ENCODE measurements around the gene POMT1. TPM values are rescaled to one million over a fixed set of nuclear protein-coding genes. Genes with fewer than 3 reads are reported as not detected.

POMT1 gene
- total RNA-seq, 3 donors from 2014 or later (not counting 1 experiment from before 2014, with no cell fraction given), result 35.5 to 38.8 (median 36.3) TPM

DNA sequence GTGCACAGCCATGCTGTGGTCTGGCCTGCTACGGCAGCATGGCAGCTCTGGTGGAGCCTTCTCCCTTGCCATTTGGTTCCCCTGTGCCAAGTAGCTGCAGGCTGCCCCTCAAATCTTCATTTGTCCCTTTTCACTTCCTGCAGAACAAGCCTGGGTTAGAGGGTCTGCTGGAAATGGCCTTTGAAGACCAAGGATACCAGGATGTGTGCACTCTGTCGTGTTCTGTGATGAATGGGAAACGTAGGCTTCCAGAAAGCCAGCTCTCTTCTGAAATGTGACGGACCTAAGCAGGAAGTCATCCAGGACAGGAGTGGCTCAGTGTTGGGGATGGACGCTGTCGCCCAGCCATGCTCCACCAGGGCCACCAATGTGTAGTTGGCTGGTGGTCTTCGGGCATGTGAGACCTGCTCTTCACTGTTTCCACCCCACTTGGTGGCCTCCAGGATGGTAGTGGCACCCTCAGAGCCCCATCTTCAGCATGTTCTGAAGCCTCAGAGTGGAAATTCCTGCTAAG is 3.4 kb upstream of the POMT1 start:
- H3K4me1 Mint-ChIP-seq, result peaks cover 40 to 44% of the 10 kb centered on the region in 2 donors
- no peak for ATAC-seq
- peak in 1 of 2 donors; percentile 27 for DNase-seq
- H3K36me3 ChIP-seq (ENCODE audit: control insufficient read depth, insufficient read depth, low read length), result peaks cover 45% of the 10 kb centered on the region
- intact Hi-C loops (cut with micrococcal nuclease), result no loop called here
- H3K4me3 Mint-ChIP-seq, result peak overlapping the region; percentile 10
- no peaks in the 10 kb centered on the region for H3K9me3 ChIP-seq (ENCODE audit: control insufficient read depth, insufficient read depth, low read length)
- H3K27ac ChIP-seq (ENCODE audit: low read length), result no peak overlapping the region
- no peaks in the 10 kb centered on the region for H3K9me3 Mint-ChIP-seq
- H3K27me3 Mint-ChIP-seq (ENCODE audit: low read depth in 2 of 2), result no peaks in the 10 kb centered on the region
- whole genome bisulfite sequencing (ENCODE audit: insufficient coverage), result 87% methylated on average over 7 of the region's 7 CpGs
- no peak overlapping the region for H3K4me3 ChIP-seq (ENCODE audit: low read length)
- TF ChIP-seq, protein P1, sequence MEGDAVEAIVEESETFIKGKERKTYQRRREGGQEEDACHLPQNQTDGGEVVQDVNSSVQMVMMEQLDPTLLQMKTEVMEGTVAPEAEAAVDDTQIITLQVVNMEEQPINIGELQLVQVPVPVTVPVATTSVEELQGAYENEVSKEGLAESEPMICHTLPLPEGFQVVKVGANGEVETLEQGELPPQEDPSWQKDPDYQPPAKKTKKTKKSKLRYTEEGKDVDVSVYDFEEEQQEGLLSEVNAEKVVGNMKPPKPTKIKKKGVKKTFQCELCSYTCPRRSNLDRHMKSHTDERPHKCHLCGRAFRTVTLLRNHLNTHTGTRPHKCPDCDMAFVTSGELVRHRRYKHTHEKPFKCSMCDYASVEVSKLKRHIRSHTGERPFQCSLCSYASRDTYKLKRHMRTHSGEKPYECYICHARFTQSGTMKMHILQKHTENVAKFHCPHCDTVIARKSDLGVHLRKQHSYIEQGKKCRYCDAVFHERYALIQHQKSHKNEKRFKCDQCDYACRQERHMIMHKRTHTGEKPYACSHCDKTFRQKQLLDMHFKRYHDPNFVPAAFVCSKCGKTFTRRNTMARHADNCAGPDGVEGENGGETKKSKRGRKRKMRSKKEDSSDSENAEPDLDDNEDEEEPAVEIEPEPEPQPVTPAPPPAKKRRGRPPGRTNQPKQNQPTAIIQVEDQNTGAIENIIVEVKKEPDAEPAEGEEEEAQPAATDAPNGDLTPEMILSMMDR (IDR thresholded peaks at IDR 0.05), result no peak
- H3K27me3 ChIP-seq (ENCODE audit: control insufficient read depth, insufficient read depth, low read length), result no peaks in the 10 kb centered on the region
- peaks cover 47% of the 10 kb centered on the region for H3K4me1 ChIP-seq (ENCODE audit: control insufficient read depth, insufficient read depth, low read length)
- no peaks in the 10 kb centered on the region for H3K36me3 Mint-ChIP-seq
- peak overlapping the region; percentile 79 to 81 for H3K27ac Mint-ChIP-seq

DNA sequence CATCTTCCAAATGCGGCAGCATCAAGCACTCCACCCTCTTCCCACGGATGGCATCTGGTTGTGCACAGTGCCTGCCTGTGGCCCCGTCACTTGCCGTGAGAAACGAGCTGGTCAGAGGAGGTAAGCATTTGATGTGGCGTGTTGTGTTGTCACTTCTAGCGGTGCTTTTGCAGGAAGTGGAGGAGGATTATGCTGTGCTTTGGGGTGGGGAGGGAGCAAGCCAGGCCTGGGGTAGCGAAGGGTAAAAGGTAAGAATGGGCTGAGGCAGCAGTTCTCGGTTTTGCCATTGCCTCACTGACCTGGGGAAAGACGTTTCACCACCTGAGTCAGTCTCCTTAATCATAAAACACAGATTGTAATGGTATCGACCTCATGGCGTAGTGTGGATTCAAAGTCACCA is 2.3 kb upstream of the POMT1 start:
- H3K4me1 Mint-ChIP-seq, result peaks cover 43 to 50% of the 10 kb centered on the region in 2 donors
- H3K27me3 Mint-ChIP-seq (ENCODE audit: low read depth in 2 of 2), result no peaks in the 10 kb centered on the region
- H3K9me3 Mint-ChIP-seq, result no peaks in the 10 kb centered on the region
- peaks cover 48% of the 10 kb centered on the region for H3K4me1 ChIP-seq (ENCODE audit: control insufficient read depth, insufficient read depth, low read length)
- H3K27ac Mint-ChIP-seq, result peak overlapping the region; percentile 79 to 81
- peak overlapping the region; percentile 57 for H3K4me3 Mint-ChIP-seq
- H3K9me3 ChIP-seq (ENCODE audit: control insufficient read depth, insufficient read depth, low read length), result no peaks in the 10 kb centered on the region
- peaks cover 35% of the 10 kb centered on the region for H3K36me3 ChIP-seq (ENCODE audit: control insufficient read depth, insufficient read depth, low read length)
- no peaks in the 10 kb centered on the region for H3K27me3 ChIP-seq (ENCODE audit: control insufficient read depth, insufficient read depth, low read length)
- ATAC-seq, result peak; percentile 49 to 65 (median 57)
- TF ChIP-seq, protein P1 (IDR thresholded peaks at IDR 0.05), result no peak
- H3K27ac ChIP-seq (ENCODE audit: low read length), result peak overlapping the region; percentile 51
- intact Hi-C loops (cut with micrococcal nuclease), result loop anchor here (5.0 kb wide), 1 partner anchor 237 kb away; no protein-coding TSS in a partner anchor
- H3K36me3 Mint-ChIP-seq, result no peaks in the 10 kb centered on the region
- 29% methylated on average over 12 of the region's 12 CpGs for WGBS (ENCODE audit: insufficient coverage)
- DNase-seq, result peak in 1 of 2 donors; percentile 93
- H3K4me3 ChIP-seq (ENCODE audit: low read length), result no peak overlapping the region

DNA sequence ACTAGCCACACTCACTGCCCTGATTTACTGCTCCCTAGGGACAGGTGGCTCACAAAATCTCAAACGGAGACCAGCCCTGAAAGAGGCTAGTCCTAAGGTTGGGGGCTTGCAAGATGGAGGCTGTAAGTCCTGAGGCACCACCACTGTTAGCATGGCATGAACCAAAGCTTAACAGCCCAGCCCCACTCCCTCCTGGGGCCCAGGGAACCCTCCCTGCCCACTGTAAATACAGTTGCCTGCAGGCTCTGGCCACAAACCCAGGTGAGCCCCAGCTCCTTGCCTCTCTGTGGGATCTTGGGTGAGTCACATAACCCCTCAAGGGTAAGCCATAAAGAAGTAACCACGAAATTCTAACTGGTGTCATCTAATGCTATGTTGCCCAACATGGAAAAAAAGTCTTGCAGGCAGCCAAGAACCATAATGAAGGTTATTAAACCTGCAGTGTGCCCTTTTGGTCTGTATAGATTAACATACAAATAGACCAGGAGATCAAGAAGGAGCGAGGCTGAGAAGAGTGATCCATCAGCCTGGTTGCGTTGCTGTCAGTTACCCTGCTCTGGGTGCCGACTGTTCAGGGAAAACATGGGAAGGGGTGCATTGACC is 1.7 kb upstream of the POMT1 start:
- WGBS (ENCODE audit: insufficient coverage), result 67% methylated on average over 5 of the region's 5 CpGs
- peaks cover 28% of the 10 kb centered on the region for H3K36me3 ChIP-seq (ENCODE audit: control insufficient read depth, insufficient read depth, low read length)
- no peak overlapping the region for H3K4me3 ChIP-seq (ENCODE audit: low read length)
- Mint-ChIP-seq H3K9me3 (no peaks in the 10 kb centered on the region), H3K27ac (peak overlapping the region; percentile 79 to 81), H3K27me3 (ENCODE audit: low read depth in 2 of 2) (no peaks in the 10 kb centered on the region), H3K4me1 (peaks cover 43 to 50% of the 10 kb centered on the region in 2 donors), H3K4me3 (peak overlapping the region; percentile 80), H3K36me3 (no peaks in the 10 kb centered on the region)
- H3K27me3 ChIP-seq (ENCODE audit: control insufficient read depth, insufficient read depth, low read length), result no peaks in the 10 kb centered on the region
- peak in 1 of 3 donors; percentile 6 for ATAC-seq
- H3K4me1 ChIP-seq (ENCODE audit: control insufficient read depth, insufficient read depth, low read length), result peaks cover 48% of the 10 kb centered on the region
- no peaks in the 10 kb centered on the region for H3K9me3 ChIP-seq (ENCODE audit: control insufficient read depth, insufficient read depth, low read length)
- TF ChIP-seq, protein P1 (IDR thresholded peaks at IDR 0.05), result no peak
- DNase-seq, result peak in 1 of 2 donors; percentile 76
- intact Hi-C loops (cut with micrococcal nuclease), result loop anchor here (5.0 kb wide), 1 partner anchor 236 kb away; no protein-coding TSS in a partner anchor
- H3K27ac ChIP-seq (ENCODE audit: low read length), result peak overlapping the region; percentile 51

Measured in natural killer cell (primary cell).